ES-I3 (cell line): ENCODE data around the gene MAP1B.

Source experiments
- H3K36me3 ChIP-seq: 2 replicates; pipeline ENCODE4 v1.6.1; 2013; ENCODE audit warnings: mild to moderate bottlenecking, low read length, control low read depth, moderate library complexity; ENCODE audit not compliant: insufficient read depth
- H3K4me1 ChIP-seq: 2 replicates; pipeline ENCODE4 v1.6.1; 2013; ENCODE audit warnings: mild to moderate bottlenecking, control low read depth, low read length; ENCODE audit not compliant: insufficient read depth
- H3K9ac ChIP-seq: 2 replicates; pipeline ENCODE4 v1.6.1; 2013; ENCODE audit warnings: low read depth, mild to moderate bottlenecking, low read length, moderate library complexity
- H3K9me3 ChIP-seq: 2 replicates; pipeline ENCODE4 v1.6.1; 2013; ENCODE audit warnings: mild to moderate bottlenecking, low read length, moderate library complexity; ENCODE audit not compliant: control insufficient read depth, insufficient read depth

Gene MAP1B

GRCh38 chr5:72130351-72130761, 23.1 kb downstream of the MAP1B start:
- Histone ChIP-seq H3K36me3 (peaks cover 8% of the 10 kb centered on the region), H3K9ac (no peak overlapping the region), H3K4me1 (peaks cover 24% of the 10 kb centered on the region), H3K9me3 (no peaks in the 10 kb centered on the region)

DNA sequence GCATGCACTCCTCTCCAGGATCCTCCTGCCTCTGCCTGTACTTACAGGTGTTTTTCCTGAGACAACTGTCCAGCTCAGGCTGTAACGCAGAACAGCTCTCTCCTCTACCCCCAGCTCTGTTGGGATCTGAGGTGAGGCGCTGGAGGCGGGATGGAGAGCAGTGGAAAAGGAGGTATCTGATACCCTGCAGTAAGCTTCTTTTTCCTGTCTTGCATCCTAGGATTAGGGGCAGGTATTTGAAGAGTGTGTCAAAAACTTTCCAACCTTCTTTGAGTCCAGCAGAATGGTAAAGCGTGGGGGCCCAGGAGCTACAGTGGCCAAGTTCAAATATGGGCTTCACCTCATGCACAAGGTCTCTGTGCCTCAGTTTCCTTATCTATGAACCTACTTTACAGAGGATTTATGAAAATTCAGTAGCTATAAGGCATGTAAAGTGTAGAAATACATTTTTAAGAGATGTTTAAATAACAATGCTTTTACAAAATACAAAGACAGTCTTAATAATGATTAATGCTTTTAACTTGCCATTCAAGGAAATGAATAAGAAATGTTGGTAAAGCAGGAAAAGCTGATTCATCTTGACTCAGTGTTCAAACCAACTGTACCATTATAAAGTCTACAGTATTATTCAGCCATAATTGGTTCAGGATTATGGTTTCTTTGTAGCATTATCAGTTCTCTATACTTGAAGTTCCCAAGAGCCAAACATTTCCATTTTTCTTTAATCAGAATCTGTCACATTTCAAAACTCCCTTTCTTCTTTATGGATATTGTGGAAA, 26.1 kb downstream of the MAP1B start:
- peaks cover 23% of the 10 kb centered on the region for H3K4me1 ChIP-seq
- H3K9ac ChIP-seq = no peak overlapping the region
- no peaks in the 10 kb centered on the region for H3K9me3 ChIP-seq
- peaks cover 6% of the 10 kb centered on the region for H3K36me3 ChIP-seq

- peaks cover 23% of the 10 kb centered on the region for H3K4me1 ChIP-seq
- peaks cover 6% of the 10 kb centered on the region for H3K36me3 ChIP-seq
- H3K9me3 ChIP-seq = no peaks in the 10 kb centered on the region
- H3K9ac ChIP-seq = no peak overlapping the region
Observed at GRCh38 chr5:72134226-72134899, 27.1 kb downstream of the MAP1B start.

- peaks cover 20% of the 10 kb centered on the region for H3K4me1 ChIP-seq
- peaks cover 6% of the 10 kb centered on the region for H3K36me3 ChIP-seq
- H3K9me3 ChIP-seq = no peaks in the 10 kb centered on the region
- no peak overlapping the region for H3K9ac ChIP-seq
Observed at GRCh38 chr5:72137826-72138409, 30.6 kb downstream of the MAP1B start.

- peaks cover 6% of the 10 kb centered on the region for H3K36me3 ChIP-seq
- H3K4me1 ChIP-seq = peaks cover 11% of the 10 kb centered on the region
- no peak overlapping the region for H3K9ac ChIP-seq
- H3K9me3 ChIP-seq = no peaks in the 10 kb centered on the region
Observed at GRCh38 chr5:72138943-72139521, 31.8 kb downstream of the MAP1B start.

GRCh38 chr5:72140711-72141110, 33.4 kb downstream of the MAP1B start:
- Histone ChIP-seq H3K9me3 (no peaks in the 10 kb centered on the region), H3K9ac (no peak overlapping the region), H3K4me1 (peaks cover 16% of the 10 kb centered on the region), H3K36me3 (no peaks in the 10 kb centered on the region)

GRCh38 chr5:72141440-72142355, 34.4 kb downstream of the MAP1B start:
- Histone ChIP-seq H3K4me1 (peaks cover 11% of the 10 kb centered on the region), H3K36me3 (no peaks in the 10 kb centered on the region; the same call in 1 of the 2 replicates), H3K9me3 (no peaks in the 10 kb centered on the region), H3K9ac (no peak overlapping the region)

DNA sequence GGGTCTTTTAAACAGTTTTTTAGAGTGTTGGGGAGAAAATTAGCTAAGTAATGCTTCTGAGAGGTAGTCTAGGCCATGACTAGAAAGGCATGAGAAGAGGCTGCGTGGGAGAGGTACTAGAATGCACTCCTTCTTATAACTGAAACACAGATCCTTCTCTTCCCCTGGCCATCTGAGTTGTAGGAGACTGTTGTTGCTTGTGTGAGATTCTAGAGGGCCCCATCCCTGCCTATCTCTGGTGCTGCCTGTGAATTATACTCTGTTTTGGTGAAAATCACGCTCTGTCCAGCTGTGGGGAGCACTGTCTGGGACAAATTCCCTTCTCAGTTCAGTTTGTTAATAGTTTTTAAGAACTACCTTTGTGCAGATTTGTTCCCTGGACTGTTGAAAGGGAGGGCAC, 37.5 kb downstream of the MAP1B start:
- Histone ChIP-seq H3K9ac (no peak overlapping the region), H3K36me3 (no peaks in the 10 kb centered on the region; the same call in 1 of the 2 replicates), H3K4me1 (peaks cover 11% of the 10 kb centered on the region), H3K9me3 (no peaks in the 10 kb centered on the region)

DNA sequence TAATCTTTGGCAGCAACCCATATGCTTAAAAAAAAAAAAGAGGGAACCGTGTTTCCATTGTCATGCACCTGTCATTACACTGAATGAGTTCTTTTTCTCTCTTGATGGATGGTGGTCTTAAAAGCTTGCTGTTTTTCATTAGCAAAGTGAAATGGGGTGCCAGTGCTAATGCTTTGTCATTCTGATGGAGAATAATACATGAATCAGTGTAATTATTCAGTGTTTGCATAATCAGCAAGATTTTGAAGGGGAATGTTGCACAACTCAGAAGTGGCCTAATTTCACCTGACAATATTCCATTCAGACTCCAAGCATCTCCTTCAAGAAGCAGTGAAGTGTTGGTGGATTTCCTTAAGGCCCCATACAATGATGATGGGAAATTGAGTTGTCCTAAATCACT, 38.1 kb downstream of the MAP1B start:
- H3K4me1 ChIP-seq = peaks cover 11% of the 10 kb centered on the region
- H3K36me3 ChIP-seq = no peaks in the 10 kb centered on the region; the same call in 1 of the 2 replicates
- H3K9ac ChIP-seq = no peak overlapping the region
- H3K9me3 ChIP-seq = no peaks in the 10 kb centered on the region

GRCh38 chr5:72146056-72146455, 38.8 kb downstream of the MAP1B start:
- Histone ChIP-seq H3K36me3 (no peaks in the 10 kb centered on the region; the same call in 1 of the 2 replicates), H3K4me1 (peaks cover 16% of the 10 kb centered on the region), H3K9me3 (no peaks in the 10 kb centered on the region), H3K9ac (no peak overlapping the region)

DNA sequence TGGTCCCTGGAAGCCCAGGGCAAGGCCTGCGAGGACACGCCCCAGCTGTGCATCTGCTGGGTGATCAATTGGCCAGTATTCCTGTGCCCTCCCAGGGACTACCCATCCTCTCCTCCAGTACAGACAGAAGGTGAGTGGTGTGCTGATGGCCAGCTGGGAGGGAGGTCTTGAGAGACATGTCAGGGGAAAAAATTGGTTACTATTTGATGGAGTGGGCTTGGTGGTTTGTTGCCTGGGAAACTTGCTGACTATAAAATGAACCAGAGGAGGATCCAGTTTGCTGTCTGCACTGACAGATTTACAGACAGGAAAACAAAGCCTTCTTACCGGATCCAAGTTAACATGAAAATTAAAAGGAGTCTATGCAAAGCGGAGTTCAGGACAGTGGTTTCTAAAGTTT, 40.3 kb downstream of the MAP1B start:
- Histone ChIP-seq H3K36me3 (no peaks in the 10 kb centered on the region; the same call in 1 of the 2 replicates), H3K9ac (no peak overlapping the region), H3K4me1 (peaks cover 20% of the 10 kb centered on the region), H3K9me3 (no peaks in the 10 kb centered on the region)

GRCh38 chr5:72149742-72150141, 42.5 kb downstream of the MAP1B start:
- H3K36me3 ChIP-seq = peaks cover 7% of the 10 kb centered on the region; the same call in 1 of the 2 replicates
- H3K4me1 ChIP-seq = peaks cover 32% of the 10 kb centered on the region
- no peaks in the 10 kb centered on the region for H3K9me3 ChIP-seq
- H3K9ac ChIP-seq = no peak overlapping the region

DNA sequence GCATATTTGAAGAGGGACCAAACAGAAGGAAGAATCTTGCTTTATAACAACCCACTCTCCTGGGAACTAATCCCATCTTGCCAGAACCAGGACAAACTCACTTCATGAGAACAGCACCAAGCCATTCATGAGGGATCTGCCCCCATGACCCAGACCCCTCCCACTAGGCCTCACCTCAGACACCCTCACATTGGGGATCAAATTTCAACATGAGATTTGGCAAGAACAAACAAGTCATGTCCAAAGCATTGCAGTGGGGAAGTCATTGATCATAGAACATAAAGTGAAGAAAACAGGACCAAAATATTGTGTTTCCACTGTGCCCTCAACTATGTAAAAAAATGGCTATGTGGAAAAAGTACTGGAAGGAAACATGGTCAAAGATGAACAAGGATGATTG, 43.9 kb downstream of the MAP1B start:
- H3K9me3 ChIP-seq = no peaks in the 10 kb centered on the region
- peaks cover 7% of the 10 kb centered on the region; the same call in 1 of the 2 replicates for H3K36me3 ChIP-seq
- H3K4me1 ChIP-seq = peaks cover 21% of the 10 kb centered on the region
- H3K9ac ChIP-seq = no peak overlapping the region
